GM18517 (cell line): ENCODE results near the gene LMAN1L.

Experiments
- ATAC-seq: cut with Tn5 transposase; IDR thresholded peaks from one replicate; pipeline ENCODE4 v1.9.1; 2021; ENCODE audit warnings: mild to moderate bottlenecking, moderate library complexity; ENCODE audit not compliant: unreplicated experiment

The LMAN1L gene

GRCh38 chr15:74854453-74855022, 41.9 kb downstream of the LMAN1L start:
- ATAC-seq = no peak

- no peak for ATAC-seq
These were observed 43.2 kb downstream of the LMAN1L start for GRCh38 chr15:74855857-74856256.

GRCh38 chr15:74856537-74856936, 43.9 kb downstream of the LMAN1L start:
- ATAC-seq = no peak

GRCh38 chr15:74857082-74857655, 44.5 kb downstream of the LMAN1L start:
- ATAC-seq = no peak

- ATAC-seq = no peak
These were observed 45.2 kb downstream of the LMAN1L start for GRCh38 chr15:74857671-74858368.

GRCh38 chr15:74858369-74858740, 45.7 kb downstream of the LMAN1L start:
- no peak for ATAC-seq

- ATAC-seq = no peak
These were observed 50.8 kb downstream of the LMAN1L start for GRCh38 chr15:74863239-74864056.

GRCh38 chr15:74864296-74864695, 51.7 kb downstream of the LMAN1L start:
- ATAC-seq = no peak

GRCh38 chr15:74865316-74865715, 52.7 kb downstream of the LMAN1L start:
- no peak for ATAC-seq

- ATAC-seq = no peak
These were observed 53.5 kb downstream of the LMAN1L start for GRCh38 chr15:74866090-74866489.

GRCh38 chr15:74867466-74868038, 54.9 kb downstream of the LMAN1L start:
- no peak for ATAC-seq

- no peak for ATAC-seq
These were observed 55.4 kb downstream of the LMAN1L start for GRCh38 chr15:74868059-74868458.

- no peak for ATAC-seq
These were observed 56.7 kb downstream of the LMAN1L start for GRCh38 chr15:74869372-74869725.

- ATAC-seq = peak; percentile 42
These were observed 57.2 kb downstream of the LMAN1L start for GRCh38 chr15:74869726-74870407.

GRCh38 chr15:74870436-74871215, 58.0 kb downstream of the LMAN1L start:
- ATAC-seq = no peak

GRCh38 chr15:74872702-74873035, 60.0 kb downstream of the LMAN1L start:
- ATAC-seq = no peak

- peak; percentile 76 for ATAC-seq
These were observed 60.6 kb downstream of the LMAN1L start, which contains the start of gene SCAMP2 for GRCh38 chr15:74873036-74873755. Gene SCAMP2, minus strand, starts transcription at chr15:74873365. Its CDS starts 110 bp downstream, at chr15:74873255.

- no peak for ATAC-seq
These were observed 61.3 kb downstream of the LMAN1L start for GRCh38 chr15:74873756-74874424.
